Brain microvascular endothelial cell (primary cell): ENCODE measurements around the gene CP.

Experiments
- DNase-seq: peaks from one replicate; pipeline ENCODE4 v3.0.0-alpha.2; 2020
- H3K27ac ChIP-seq: fragments of 250-450 bp; sonication (Bioruptor Pico); 2 replicates; pipeline ENCODE4 v1.5.1; 2020; ENCODE audit warnings: mild to moderate bottlenecking, moderate library complexity
- H3K27me3 ChIP-seq: fragments of 250-450 bp; sonication (Bioruptor Pico); replicated peaks from 2 replicates; pipeline ENCODE4 v1.5.1; 2020; ENCODE audit warnings: mild to moderate bottlenecking
- H3K36me3 ChIP-seq: fragments of 250-450 bp; sonication (Bioruptor Pico); replicated peaks from 2 replicates; pipeline ENCODE4 v1.5.1; 2020; ENCODE audit warnings: mild to moderate bottlenecking
- H3K4me3 ChIP-seq: 2 replicates; pipeline ENCODE4 v1.5.1; 2011; ENCODE audit warnings: low read depth, mild to moderate bottlenecking, control low read depth, low read length, moderate library complexity
- CTCF ChIP-seq: IDR thresholded peaks from 2 replicates; pipeline ENCODE4 v1.5.1; 2011; ENCODE audit warnings: low read depth, mild to moderate bottlenecking, moderate library complexity, low read length, control low read depth, inconsistent platforms; ENCODE audit errors: missing control alignments
- in situ Hi-C: cut with HindIII; loops from 2 replicates; pipeline ENCODE4 v1.10.0; 2017; ENCODE audit warnings: low sequenced_read_pairs, low pct_ligation_motif_present

CP gene

GRCh38 chr3:149221783-149222517, at the start of gene CP:
TSS of gene CP (minus strand) at chr3:149221829. CDS start at chr3:149221792, 37 bp downstream.
- no peak for DNase-seq
- no peak within 1 kb of the TSS for H3K4me3 ChIP-seq
- H3K27me3 ChIP-seq: no peaks in the 10 kb centered on the region
- no peaks in the 10 kb centered on the region for H3K36me3 ChIP-seq
- no peak for TF ChIP-seq CTCF
- no peak within 1 kb of the TSS for H3K27ac ChIP-seq
- in situ Hi-C loops: no loop called here

GRCh38 chr3:149270180-149270579, 48.6 kb upstream of the CP start:
- DNase-seq: no peak
- TF ChIP-seq CTCF: no peak

GRCh38 chr3:149269687-149270086, 48.1 kb upstream of the CP start:
- Histone ChIP-seq H3K27me3 (no peaks in the 10 kb centered on the region), H3K36me3 (no peaks in the 10 kb centered on the region), H3K27ac (no peak overlapping the region), H3K4me3 (no peak overlapping the region)
- no peak for TF ChIP-seq CTCF
- in situ Hi-C loops: no loop called here
- no peak for DNase-seq

More at GRCh38 chr3:149270180-149270579, 48.6 kb upstream of the CP start:
- no peaks in the 10 kb centered on the region for H3K36me3 ChIP-seq
- no peak overlapping the region for H3K27ac ChIP-seq
- H3K27me3 ChIP-seq: no peaks in the 10 kb centered on the region
- in situ Hi-C loops: no loop called here
- H3K4me3 ChIP-seq: no peak overlapping the region

GRCh38 chr3:149267565-149267964, 45.9 kb upstream of the CP start:
- Histone ChIP-seq H3K4me3 (no peak overlapping the region), H3K27me3 (no peaks in the 10 kb centered on the region), H3K36me3 (no peaks in the 10 kb centered on the region), H3K27ac (no peak overlapping the region)
- no peak for DNase-seq
- TF ChIP-seq CTCF: no peak
- in situ Hi-C loops: no loop called here

GRCh38 chr3:149266736-149267135, 45.1 kb upstream of the CP start:
- H3K27me3 ChIP-seq: no peaks in the 10 kb centered on the region
- DNase-seq: no peak
- H3K4me3 ChIP-seq: no peak overlapping the region
- H3K36me3 ChIP-seq: no peaks in the 10 kb centered on the region
- in situ Hi-C loops: no loop called here
- TF ChIP-seq CTCF: no peak
- H3K27ac ChIP-seq: no peak overlapping the region

GRCh38 chr3:149263856-149264255, 42.2 kb upstream of the CP start:
- H3K27me3 ChIP-seq: no peaks in the 10 kb centered on the region
- in situ Hi-C loops: no loop called here
- H3K4me3 ChIP-seq: no peak overlapping the region
- no peaks in the 10 kb centered on the region for H3K36me3 ChIP-seq
- no peak overlapping the region for H3K27ac ChIP-seq
- DNase-seq: no peak
- TF ChIP-seq CTCF: no peak
